ENCODE results near the gene TK2. TPM values are rescaled to one million over a fixed set of nuclear protein-coding genes. Genes with fewer than 3 reads are reported as not detected.

Gene TK2
- total and polyA plus RNA-seq, 2 experiments from 2014 or later, result 1.8 to 4.2 TPM

- peaks cover 12% of the 10 kb centered on the region; the same call in 2 of the 3 replicates for H3K9me3 Mint-ChIP-seq
- H3K4me3 ChIP-seq, result peak within 1 kb of the TSS; percentile 58
- H3K79me2 ChIP-seq (replicated peaks; ENCODE audit: insufficient read depth), result peaks cover 5% of the 10 kb centered on the region; the same call in 1 of the 2 replicates
- no peaks in the 10 kb centered on the region for H3K36me3 ChIP-seq (ENCODE audit: insufficient read depth)
- H3K4me1 Mint-ChIP-seq, result peaks cover 21% of the 10 kb centered on the region
- peaks cover 11% of the 10 kb centered on the region for H3K4me1 ChIP-seq (ENCODE audit: insufficient read depth)
- H2AFZ ChIP-seq, result peak within 1 kb of the TSS; percentile 99
- DNase-seq (ENCODE audit: low spot score), result peak; percentile 86
- H3K27ac Mint-ChIP-seq, result no peak within 1 kb of the TSS
- H3K4me3 Mint-ChIP-seq, result peak within 1 kb of the TSS; percentile 72
- H3K27ac ChIP-seq (ENCODE audit: low read depth), result no peak within 1 kb of the TSS
- peak within 1 kb of the TSS; percentile 85 for H3K4me2 ChIP-seq
- peaks cover 3% of the 10 kb centered on the region; the same call in 1 of the 2 replicates for H3K9me2 ChIP-seq (ENCODE audit: insufficient read depth)
- H3K27me3 ChIP-seq (ENCODE audit: insufficient read depth), result peaks cover 18% of the 10 kb centered on the region
- no peak for TF ChIP-seq ETS1 (IDR thresholded peaks at IDR 0.05)
- no peak for TF ChIP-seq ZNF462 (CRISPR knock-in tag; IDR thresholded peaks at IDR 0.05)
- no peak for TF ChIP-seq STAT1 (IDR thresholded peaks at IDR 0.05; ENCODE audit: unreplicated experiment)
- TF ChIP-seq REST (IDR thresholded peaks at IDR 0.05; ENCODE audit: unreplicated experiment), result no peak
- no peak for TF ChIP-seq NANOG (IDR thresholded peaks at IDR 0.05; ENCODE audit: borderline replicate concordance)
- peak; percentile 89 for TF ChIP-seq POLR2AphosphoS5 (IDR thresholded peaks at IDR 0.05; ENCODE audit: low read depth)
- no peak for TF ChIP-seq JUNB (IDR thresholded peaks at IDR 0.05; ENCODE audit: unreplicated experiment)
- ATAC-seq, result peak; percentile 57
- H4K20me1 ChIP-seq (replicated peaks; ENCODE audit: insufficient read depth), result 0 out of 2 replicates have a peak, but pooled peaks cover 5% of the 10 kb centered on the region
- peaks cover 5% of the 10 kb centered on the region; the same call in 2 of the 3 replicates for H3K36me3 Mint-ChIP-seq (ENCODE audit: low read depth)
- peaks cover 29% of the 10 kb centered on the region for H3K27me3 Mint-ChIP-seq (ENCODE audit: insufficient read depth, low read depth, poor library complexity)
- peaks cover 20% of the 10 kb centered on the region; the same call in 1 of the 2 replicates for H3F3A ChIP-seq (replicated peaks; ENCODE audit: low read depth)
Observed at GRCh38 chr16:66552286-66553177, 2.6 kb upstream of the TK2 start, which contains the start of gene CKLF. Gene CKLF, plus strand, starts transcription at chr16:66552576. Its CDS starts 140 bp downstream, at chr16:66552716.

Data from GM23338 (cell line).